IMR-90 (cell line): ENCODE data around the gene ANO2. TPM values are rescaled to one million over a fixed set of nuclear protein-coding genes. Genes with fewer than 3 reads are reported as not detected.

Experiments
- ATAC-seq: fragments of 200-7000 bp; cut with Tn5 transposase; 2 replicates; pipeline ENCODE4 v1.9.1; 2020; ENCODE audit warnings: low read depth, mild to moderate bottlenecking, moderate library complexity
- BruUV-seq: library from RNA; stranded (reverse); fragments of 400-500 nt; replicated peaks from 2 replicates; lab custom pipeline; 2021; lab: Mats Ljungman, UMichigan
- CTCF ChIA-PET: fragments of 300-600 bp; formaldehyde crosslinking; extraction: SDS; loops from one replicate; lab custom pipeline; 2021; ENCODE audit warnings: antibody characterized with exemption; lab: Yijun Ruan, JAX
- POLR2A ChIA-PET: fragments of 300-600 bp; sonication (Branson Sonifier 250); formaldehyde crosslinking; loops from one replicate; lab custom pipeline; 2022; ENCODE audit warnings: antibody characterized with exemption; ENCODE audit not compliant: unreplicated experiment; lab: Charles Lee
- DNase-seq: peaks from one replicate; pipeline ENCODE4 v3.0.0; 2013
- H2AFZ ChIP-seq: replicated peaks from 2 replicates; pipeline ENCODE3; 2013; ENCODE audit warnings: low read length, mild to moderate bottlenecking; ENCODE audit not compliant: poor library complexity
- H2AK5ac ChIP-seq: 2 replicates; pipeline ENCODE4 v1.6.1; 2013; ENCODE audit warnings: low read depth, low read length, inconsistent platforms
- H2AK9ac ChIP-seq: replicated peaks from 2 replicates; pipeline ENCODE3; 2013; ENCODE audit warnings: mild to moderate bottlenecking, low read depth, low read length, moderate library complexity; ENCODE audit not compliant: poor library complexity
- H2BK120ac ChIP-seq: 2 replicates; pipeline ENCODE4 v1.6.1; 2013; ENCODE audit warnings: low read depth, low read length, inconsistent platforms
- H2BK15ac ChIP-seq: 3 replicates; pipeline ENCODE4 v1.6.1; 2013; ENCODE audit warnings: low read depth, low read length, inconsistent platforms
- H2BK20ac ChIP-seq: 2 replicates; pipeline ENCODE4 v1.6.1; 2013; ENCODE audit warnings: low read depth, mild to moderate bottlenecking, inconsistent platforms, low read length, moderate library complexity
- H2BK5ac ChIP-seq: 2 replicates; pipeline ENCODE4 v1.6.1; 2013; ENCODE audit warnings: mild to moderate bottlenecking, low read depth, low read length, inconsistent platforms; ENCODE audit not compliant: poor library complexity, severe bottlenecking
- H3K14ac ChIP-seq: replicated peaks from 2 replicates; pipeline ENCODE4 v1.6.1; 2013; ENCODE audit warnings: low read depth, low read length, inconsistent platforms
- H3K18ac ChIP-seq: 2 replicates; pipeline ENCODE4 v1.6.1; 2013; ENCODE audit warnings: low read depth, low read length, control low read depth
- H3K23ac ChIP-seq: 2 replicates; pipeline ENCODE4 v1.6.1; 2013; ENCODE audit warnings: low read depth, low read length, inconsistent platforms
- H3K27ac ChIP-seq: 2 replicates; pipeline ENCODE4 v1.5.1; 2013; ENCODE audit warnings: mild to moderate bottlenecking, control low read depth, low read length; ENCODE audit not compliant: insufficient read depth
- H3K27me3 ChIP-seq: 2 replicates; pipeline ENCODE4 v1.6.1; 2013; ENCODE audit warnings: low read length; ENCODE audit not compliant: control insufficient read depth, insufficient read depth
- H3K36me3 ChIP-seq: 2 replicates; pipeline ENCODE4 v1.6.1; 2013; ENCODE audit warnings: low read length, mixed read lengths; ENCODE audit not compliant: control insufficient read depth, insufficient read depth
- H3K4ac ChIP-seq: 2 replicates; pipeline ENCODE4 v1.6.1; 2013; ENCODE audit warnings: low read depth, low read length, inconsistent platforms
- H3K4me1 ChIP-seq: 2 replicates; pipeline ENCODE4 v1.6.1; 2013; ENCODE audit warnings: low read length, mixed read lengths; ENCODE audit not compliant: control insufficient read depth, insufficient read depth
- H3K4me2 ChIP-seq: 2 replicates; pipeline ENCODE4 v1.6.1; 2013; ENCODE audit warnings: low read depth, mild to moderate bottlenecking, control low read depth, low read length, moderate library complexity
- H3K4me3 ChIP-seq: 2 replicates; pipeline ENCODE4 v1.5.1; 2013; ENCODE audit warnings: low read depth, mild to moderate bottlenecking, control low read depth, low read length, moderate library complexity; ENCODE audit not compliant: insufficient read depth
- H3K56ac ChIP-seq: 2 replicates; pipeline ENCODE4 v1.6.1; 2013; ENCODE audit warnings: low read length, inconsistent platforms; ENCODE audit not compliant: insufficient read depth; ENCODE audit errors: extremely low read depth
- H3K79me1 ChIP-seq, 2 experiments: 2 replicates each; pipeline ENCODE4 v1.6.1; 2013; ENCODE audit warnings: low read length in 2 of 2, inconsistent platforms in 1 of 2, low read depth in 1 of 2
- H3K9ac ChIP-seq: 2 replicates; pipeline ENCODE4 v1.6.1; 2013; ENCODE audit warnings: low read depth, low read length, control low read depth
- H3K9me1 ChIP-seq: 2 replicates; pipeline ENCODE4 v1.6.1; 2013; ENCODE audit warnings: low read length, inconsistent platforms; ENCODE audit not compliant: insufficient read depth
- H3K9me3 ChIP-seq: 2 replicates; pipeline ENCODE4 v1.6.1; 2013; ENCODE audit warnings: low read length; ENCODE audit not compliant: control insufficient read depth, insufficient read depth
- H4K20me1 ChIP-seq: 2 replicates; pipeline ENCODE4 v1.6.1; 2013; ENCODE audit warnings: low read length, inconsistent platforms; ENCODE audit not compliant: insufficient read depth
- H4K5ac ChIP-seq: 2 replicates; pipeline ENCODE4 v1.6.1; 2013; ENCODE audit warnings: mild to moderate bottlenecking, low read depth, low read length, control low read depth
- H4K8ac ChIP-seq, 2 experiments: 2 replicates each; pipeline ENCODE4 v1.6.1; 2013; ENCODE audit warnings: low read depth in 2 of 2, low read length in 2 of 2, control low read depth in 1 of 2, inconsistent platforms in 1 of 2
- H4K91ac ChIP-seq: 2 replicates; pipeline ENCODE4 v1.6.1; 2013; ENCODE audit warnings: low read depth, low read length, inconsistent platforms; ENCODE audit not compliant: insufficient read depth
- CEBPB ChIP-seq: IDR thresholded peaks from 2 replicates; pipeline ENCODE4 v1.6.1; 2012; ENCODE audit warnings: low read depth, low read length, improper control_type of control experiment
- CHD1 ChIP-seq: IDR thresholded peaks from 2 replicates; pipeline ENCODE4 v1.6.1; 2012; ENCODE audit warnings: low read depth, low read length, improper control_type of control experiment
- MXI1 ChIP-seq: IDR thresholded peaks from 2 replicates; pipeline ENCODE4 v1.6.1; 2012; ENCODE audit warnings: low read depth, mild to moderate bottlenecking, low read length, moderate library complexity, borderline replicate concordance
- NFE2L2 ChIP-seq: fragments of 150-350 bp; IDR thresholded peaks from 2 replicates; pipeline ENCODE4 v1.6.1; 2016; ENCODE audit warnings: low read depth, mild to moderate bottlenecking, low read length
- RCOR1 ChIP-seq: IDR thresholded peaks from 2 replicates; pipeline ENCODE4 v1.6.1; 2012; ENCODE audit warnings: mild to moderate bottlenecking, low read length, improper control_type of control experiment; ENCODE audit not compliant: insufficient replicate concordance
- SMC3 ChIP-seq: fragments of 150-350 bp; IDR thresholded peaks from 2 replicates; pipeline ENCODE4 v1.6.1; 2016; ENCODE audit warnings: low read depth, mild to moderate bottlenecking, antibody characterized with exemption, low read length, moderate library complexity
- WGBS, 2 experiments: methylation state at CpG; one replicate each; pipeline versions ENCODE4 v1.1.5 to v1.1.7; 2013; ENCODE audit warnings: missing lambda C conversion rate in 2 of 2; ENCODE audit not compliant: insufficient read length in 1 of 2; ENCODE audit errors: extremely low coverage in 2 of 2; 5-methylcytosine and 5-hydroxymethylcytosine counted together
- dilution Hi-C: fragments of 300-500 bp; cut with HindIII; formaldehyde crosslinking; loops from one replicate; pipeline ENCODE4 v1.14.3; 2018; ENCODE audit warnings: low sequenced_read_pairs; ENCODE audit not compliant: unreplicated experiment
- in situ Hi-C: fragments of 300-500 bp; cut with MboI; formaldehyde crosslinking; loops from 3 replicates; pipeline ENCODE4 v1.14.3; 2019; ENCODE audit warnings: low sequenced_read_pairs, inconsistent platforms, mixed read lengths
- intact Hi-C: fragments of 100-400 bp; cut with micrococcal nuclease; formaldehyde crosslinking; loops from 2 replicates; pipeline ENCODE4 v1.10.0; 2022
- polyA plus RNA-seq, 3 experiments: library from polyadenylated mRNA; depleted of rRNA; stranded (reverse); fragments of >200 nt; gene quantifications; 2 replicates each; pipeline ENCODE4 v1.2.3, GENCODE V29; 2012; ENCODE audit warnings: low replicate concordance in 1 of 3
- total RNA-seq: library from RNA; depleted of rRNA; stranded (reverse); fragments of >200 nt; gene quantifications from 2 replicates; pipeline ENCODE4 v1.2.3, GENCODE V29; 2012

ANO2 gene
- total and polyA plus RNA-seq, 2 of the 4 experiments (the other 2 are of a cell fraction): 0.22 TPM; not detected in 1

GRCh38 chr12:5884866-5885265, 60.2 kb downstream of the ANO2 start:
- no peaks in the 10 kb centered on the region for H3K9me1 ChIP-seq
- no peaks in the 10 kb centered on the region for H3K36me3 ChIP-seq
- H4K20me1 ChIP-seq: no peaks in the 10 kb centered on the region
- dilution Hi-C loops (no loop called here), intact Hi-C loops (no loop called here), in situ Hi-C loops (no loop called here)
- H3K79me1 ChIP-seq: no peaks in the 10 kb centered on the region
- CTCF ChIA-PET: no interaction called here
- no peak overlapping the region for H3K14ac ChIP-seq
- no peak overlapping the region for H2BK5ac ChIP-seq
- BruUV-seq: no TSS peak
- H2BK15ac ChIP-seq: no peak overlapping the region
- no peak overlapping the region for H2BK20ac ChIP-seq
- no peak overlapping the region for H3K4ac ChIP-seq
- H3K18ac ChIP-seq: no peak overlapping the region
- no peak overlapping the region for H4K5ac ChIP-seq
- ATAC-seq: no peak
- H3K9me3 ChIP-seq: no peaks in the 10 kb centered on the region
- TF ChIP-seq CEBPB (no peak), NFE2L2 (no peak), MXI1 (no peak), CHD1 (no peak), SMC3 (no peak), RCOR1 (no peak)
- WGBS, 2 experiments: no CpG with 5 or more reads among the region's 3 CpGs
- H4K91ac ChIP-seq: no peak overlapping the region
- H2AK9ac ChIP-seq: no peak overlapping the region
- no peaks in the 10 kb centered on the region for H3K4me1 ChIP-seq
- no peak overlapping the region for H3K56ac ChIP-seq
- no peak overlapping the region for H3K27ac ChIP-seq
- no peak overlapping the region for H2AK5ac ChIP-seq
- peaks cover 5% of the 10 kb centered on the region for H3K27me3 ChIP-seq
- DNase-seq: no peak
- H3K4me2 ChIP-seq: no peak overlapping the region
- no peak overlapping the region for H3K23ac ChIP-seq
- POLR2A ChIA-PET: no interaction called here
- H2AFZ ChIP-seq: no peak overlapping the region
- H3K4me3 ChIP-seq: no peak overlapping the region
- H4K8ac ChIP-seq: no peak overlapping the region
- H2BK120ac ChIP-seq: no peak overlapping the region
- H3K9ac ChIP-seq: no peak overlapping the region
